Pancreas (tissue), 10 donors: ENCODE data around the gene CCNK. TPM values are rescaled to one million over a fixed set of nuclear protein-coding genes. Genes with fewer than 3 reads are reported as not detected.

Experiments used
- ATAC-seq, 4 donors: fragments of 200-7000 bp; cut with Tn5 transposase; one replicate each; pipeline versions ENCODE4 v1.8.0 to v1.9.1; 2020; ENCODE audit warnings: mild to moderate bottlenecking in 4 of 4, moderate library complexity in 4 of 4
- DNase-seq, 6 donors: peaks; one replicate each; pipeline ENCODE4 v3.0.0-alpha.2; 2020
- FAIRE-seq: peaks from 2 replicates; lab custom pipeline; 2012; peaks lifted over from hg19 to GRCh38; lab: Jason Lieb, UNC
- H3K27ac ChIP-seq, 4 donors: fragments of 200-600 bp; sonication (generic); 1 replicate in 3 of 4; 2 replicates in 1 of 4; pipeline versions ENCODE4 v1.5.0 to v1.8.0; 2020
- H3K27me3 ChIP-seq, 4 donors: fragments of 200-600 bp; one replicate each; pipeline ENCODE4 v1.8.0; 2021
- H3K36me3 ChIP-seq, 3 donors: fragments of 200-600 bp; sonication (generic) in 1 of 3; one replicate each; pipeline versions ENCODE4 v1.5.0 to v1.8.0; 2020 to 2021
- H3K4me1 ChIP-seq, 3 donors: fragments of 200-600 bp; one replicate each; pipeline ENCODE4 v1.8.0; 2021
- H3K4me3 ChIP-seq, 4 donors: fragments of 200-600 bp; sonication (generic) in 2 of 4; one replicate each; pipeline versions ENCODE4 v1.5.0 to v1.8.0; 2020 to 2021
- H3K9me3 ChIP-seq, 4 donors: fragments of 200-600 bp; one replicate each; pipeline ENCODE4 v1.8.0; 2021
- CTCF ChIP-seq, 4 donors: fragments of 200-600 bp; sonication (generic) in 3 of 4; IDR thresholded peaks; one replicate each; pipeline versions ENCODE4 v1.5.0 to v1.8.0; 2021; ENCODE audit warnings: antibody characterized with exemption in 4 of 4
- WGBS, 2 donors: extraction: QIAGEN DNeasy Blood & Tissue Kit; methylation state at CpG; one replicate each; pipeline ENCODE4 v1.1.7; 2013; 5-methylcytosine and 5-hydroxymethylcytosine counted together
- intact Hi-C, 3 donors: fragments of 100-400 bp; cut with DNase I; formaldehyde crosslinking; loops; one replicate each; pipeline versions ENCODE4 v1.11.1 to v1.14.2; 2022
- polyA plus RNA-seq, 2 donors: library from polyadenylated mRNA; stranded (reverse); fragments of 200-250 nt; gene quantifications; one replicate each; pipeline ENCODE4 v1.2.3, GENCODE V29; 2013
- total RNA-seq, 6 donors: library from RNA; stranded (reverse); fragmentation: NEBNext Ultra II Directional in 4 of 6; extraction: Animal tissue kit (Norgen Biotek cat#: 25700) in 4 of 6; gene quantifications; one replicate each; pipeline versions ENCODE4 v1.2.1 to v1.2.4, GENCODE V29; 2021 to 2023
- donor health status: healthy with polysubstance abuse.
- donor health status: DM: no; HTN: no; CAD: no; lungs with moderate emphysema.
- donor health status: DM: no; HTN: no; CAD: no.
- donor health status: control.
- donor health status: control.
- donor health status: Bipolar disorder and iron deficiency.
- donor health status: DM: yes; HTN: yes; CAD: no.
- donor health status: DM: no; HTN: no; CAD: no.
- donor health status: DM: no; HTN: no; CAD: no.
- donor health status: DM: yes; HTN: yes; CAD: no.

The CCNK gene
- total and polyA plus RNA-seq, 8 donors = 7.9 to 23.4 (median 14.5) TPM

- ATAC-seq (no peak), FAIRE-seq (no peak), DNase-seq (no peak)
- no peaks in the 10 kb centered on the region for H3K4me1 ChIP-seq
- intact Hi-C loops = no loop called here
- peaks cover 7 to 79% (median 41%) of the 10 kb centered on the region in 3 donors for H3K36me3 ChIP-seq
- H3K27ac ChIP-seq = no peak overlapping the region
- no peaks in the 10 kb centered on the region for H3K27me3 ChIP-seq
- no peak overlapping the region for H3K4me3 ChIP-seq
- no peak for TF ChIP-seq CTCF (IDR thresholded peaks at IDR 0.05)
- WGBS, 2 donors = 90 to 93% methylated on average over 3 of the region's 3 CpGs
- no peaks in the 10 kb centered on the region for H3K9me3 ChIP-seq
These were observed 16.7 kb downstream of the CCNK start for GRCh38 chr14:99497894-99498293.

GRCh38 chr14:99502989-99503421 is 21.8 kb downstream of the CCNK start:
- peaks cover 4 to 70% (median 50%) of the 10 kb centered on the region in 3 donors for H3K36me3 ChIP-seq
- 86 to 87% methylated on average over 14 of the region's 14 CpGs for WGBS, 2 donors
- FAIRE-seq = no peak
- no peak for TF ChIP-seq CTCF (IDR thresholded peaks at IDR 0.05)
- DNase-seq = no peak
- intact Hi-C loops = no loop called here
- H3K27me3 ChIP-seq = no peaks in the 10 kb centered on the region
- no peaks in the 10 kb centered on the region for H3K9me3 ChIP-seq
- no peak overlapping the region for H3K27ac ChIP-seq
- no peak for ATAC-seq
- peaks cover 0 to under 1% (median 0%) of the 10 kb centered on the region in 3 donors for H3K4me1 ChIP-seq
- H3K4me3 ChIP-seq = no peak overlapping the region

- 91 to 93% methylated on average over 4 of the region's 4 CpGs for WGBS, 2 donors
- ATAC-seq (no peak), FAIRE-seq (no peak), DNase-seq (no peak)
- Histone ChIP-seq H3K9me3 (no peaks in the 10 kb centered on the region), H3K4me1 (peaks cover 0 to 9% (median 7%) of the 10 kb centered on the region in 3 donors), H3K36me3 (peaks cover 4 to 70% (median 53%) of the 10 kb centered on the region in 3 donors), H3K27ac (no peak overlapping the region), H3K4me3 (no peak overlapping the region), H3K27me3 (no peaks in the 10 kb centered on the region)
- TF ChIP-seq CTCF (IDR thresholded peaks at IDR 0.05) = no peak
- intact Hi-C loops = no loop called here
These were observed 22.7 kb downstream of the CCNK start for GRCh38 chr14:99503848-99504453.

- Histone ChIP-seq H3K36me3 (peaks cover 4 to 66% (median 53%) of the 10 kb centered on the region in 3 donors), H3K9me3 (no peaks in the 10 kb centered on the region), H3K4me1 (peaks cover 0 to 9% (median 7%) of the 10 kb centered on the region in 3 donors), H3K4me3 (no peak overlapping the region), H3K27ac (no peak overlapping the region), H3K27me3 (no peaks in the 10 kb centered on the region)
- intact Hi-C loops = no loop called here
- ATAC-seq (no peak), DNase-seq (no peak), FAIRE-seq (no peak)
- TF ChIP-seq CTCF (IDR thresholded peaks at IDR 0.05) = no peak
- 92% methylated on average over 5 of the region's 5 CpGs for WGBS, 2 donors
These were observed 23.9 kb downstream of the CCNK start for GRCh38 chr14:99505089-99505488.

GRCh38 chr14:99506276-99506675 is 25.1 kb downstream of the CCNK start:
- intact Hi-C loops = no loop called here
- H3K4me3 ChIP-seq = no peak overlapping the region
- peaks cover 4 to 54% (median 46%) of the 10 kb centered on the region in 3 donors for H3K36me3 ChIP-seq
- 92% methylated on average over 6 of the region's 6 CpGs for WGBS, 2 donors
- ATAC-seq = no peak
- no peak for FAIRE-seq
- peaks cover 0 to 9% (median 7%) of the 10 kb centered on the region in 3 donors for H3K4me1 ChIP-seq
- H3K27ac ChIP-seq = no peak overlapping the region
- no peak for DNase-seq
- no peaks in the 10 kb centered on the region for H3K27me3 ChIP-seq
- H3K9me3 ChIP-seq = no peaks in the 10 kb centered on the region
- no peak for TF ChIP-seq CTCF (IDR thresholded peaks at IDR 0.05)
